Measurements from ENCODE around the gene MEGF8.

Gene MEGF8

DNA sequence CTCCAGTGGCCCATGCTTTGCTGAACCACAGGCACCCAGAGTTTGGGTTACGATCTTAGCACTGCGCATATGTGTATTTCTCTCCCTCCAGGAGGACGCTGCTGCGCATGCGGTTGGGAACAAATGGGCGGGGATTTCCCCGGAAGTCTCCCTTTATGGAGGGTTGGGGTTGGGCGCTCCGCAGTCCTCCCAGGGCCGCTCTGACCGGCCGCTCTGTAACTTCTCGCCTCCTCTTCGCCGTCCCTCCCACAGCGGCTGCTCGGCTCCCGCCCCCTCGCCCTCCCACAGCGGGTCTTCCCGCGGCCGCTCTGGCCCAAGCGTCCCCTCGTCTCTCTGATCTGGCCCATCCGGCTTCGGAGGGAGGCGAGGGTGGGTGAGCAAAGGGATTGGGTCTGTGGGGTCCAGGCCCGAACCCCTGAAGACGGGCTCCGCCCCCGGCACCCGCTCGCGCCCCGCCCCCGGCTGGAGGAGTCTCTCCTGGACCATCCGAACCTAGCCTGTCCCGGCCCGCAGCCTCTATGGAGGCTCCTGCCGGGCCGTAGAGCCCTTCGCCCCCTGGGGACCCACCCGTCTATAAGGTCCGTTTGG lies at the start of gene MEGF8:
TSS of gene MEGF8 (plus strand) at position 328 of the 588 bp plus-strand sequence. CDS start 609 bp downstream, outside the sequence.
- peak; percentile 99 for DNase-seq

DNA sequence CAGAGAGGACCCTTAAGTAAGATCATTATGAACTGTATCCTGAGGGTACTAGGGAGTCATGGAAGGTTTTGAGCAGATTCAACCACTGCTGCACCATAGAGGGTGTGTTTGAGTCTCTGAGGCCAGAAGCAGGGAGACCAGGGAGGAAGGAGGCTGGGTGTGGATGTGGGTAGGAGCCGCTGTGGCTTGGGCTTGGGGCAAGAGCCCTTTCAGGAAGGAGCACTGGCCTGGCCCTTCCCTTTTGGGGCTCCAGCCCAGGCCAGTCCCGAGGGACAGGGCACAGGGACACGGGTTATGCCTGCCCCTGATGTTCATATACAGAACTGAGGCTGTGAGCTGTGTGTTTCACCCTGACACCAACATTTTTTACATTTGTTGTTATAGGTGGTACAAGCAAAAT lies 49.2 kb upstream of the MEGF8 start:
- DNase-seq: no peak

GRCh38 chr19:42276821-42277220 lies 48.6 kb upstream of the MEGF8 start:
- no peak for DNase-seq

DNA sequence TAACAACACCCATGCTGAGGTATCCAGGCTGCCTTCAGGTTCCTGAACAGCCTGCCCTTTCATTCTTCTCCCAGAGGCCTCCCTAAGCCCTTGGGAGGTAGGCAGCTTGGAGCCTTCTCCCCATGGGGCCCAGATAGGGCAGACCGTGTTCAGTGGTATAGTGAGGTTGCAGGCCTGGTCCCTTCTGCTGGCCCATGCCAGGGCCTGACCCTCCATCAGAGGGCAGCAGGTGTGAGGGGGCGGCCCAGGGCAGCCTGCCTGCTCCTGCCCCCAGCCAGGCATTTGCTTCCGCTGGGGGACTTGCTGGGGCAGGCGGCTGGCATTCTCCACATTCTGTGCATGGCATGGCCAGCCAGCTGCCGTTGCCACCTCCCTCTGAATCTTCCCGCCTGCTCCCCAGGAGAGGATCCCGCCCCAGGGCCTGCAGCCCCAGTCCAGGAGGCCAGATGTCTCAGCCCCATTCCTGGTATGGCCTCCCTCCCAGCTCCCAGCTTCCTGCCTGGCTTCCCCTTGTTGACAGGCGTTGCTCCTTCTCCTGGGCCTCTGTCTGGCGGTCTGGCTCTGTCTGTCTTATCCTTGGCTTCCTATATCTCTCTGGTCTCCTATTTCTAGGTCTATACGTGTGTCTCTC lies 47.5 kb upstream of the MEGF8 start:
- peak; percentile 71 for DNase-seq

GRCh38 chr19:42278452-42279154 lies 46.8 kb upstream of the MEGF8 start:
- DNase-seq: no peak

- DNase-seq: no peak
Measured at GRCh38 chr19:42279155-42279901, 46.1 kb upstream of the MEGF8 start.

DNA sequence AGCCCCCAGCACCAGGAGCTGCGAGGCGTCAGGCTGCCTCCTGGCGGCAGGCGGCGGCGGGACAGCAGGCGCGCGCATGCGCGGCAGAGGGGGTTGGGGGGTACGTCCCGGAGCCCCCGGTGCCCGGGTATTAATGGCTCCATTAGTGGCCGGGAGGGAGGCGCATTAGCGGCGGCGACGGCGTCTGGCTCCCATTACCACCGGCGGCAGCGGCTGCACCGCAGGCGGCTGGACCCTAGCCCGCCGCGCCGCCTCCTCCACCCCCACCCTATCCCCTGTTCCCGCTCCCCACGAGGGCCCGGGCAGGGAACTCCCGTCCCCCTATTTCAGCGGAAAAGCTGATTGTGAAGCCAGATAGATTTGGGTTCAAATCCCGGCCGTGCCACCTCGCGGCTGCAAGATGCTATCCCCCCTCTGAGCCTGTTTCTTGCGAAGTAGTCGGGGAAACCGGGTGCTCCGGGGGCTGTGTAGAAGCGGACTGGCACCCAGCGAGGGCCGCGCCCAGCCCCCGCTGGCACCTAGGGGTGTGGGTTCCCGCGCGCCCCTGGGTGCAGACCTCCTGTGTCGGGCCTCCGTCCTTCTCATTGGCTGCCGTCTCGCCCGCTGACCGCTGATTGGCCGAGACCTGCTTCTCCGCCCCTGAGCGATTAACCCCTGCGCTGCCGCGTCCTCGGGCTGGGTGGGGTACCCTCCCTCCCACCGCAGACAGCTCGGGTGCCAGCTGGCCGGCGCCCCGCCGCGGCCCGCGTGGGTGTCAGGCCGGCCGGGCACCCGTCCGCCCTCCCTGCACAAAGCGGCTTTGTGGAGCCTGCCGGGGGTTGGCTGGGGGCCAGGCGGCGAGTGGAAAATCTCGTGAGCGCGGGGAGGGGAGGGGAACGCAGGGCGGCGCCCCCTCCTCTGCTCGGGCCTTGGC lies 45.3 kb upstream of the MEGF8 start:
- DNase-seq: peak; percentile 93

DNA sequence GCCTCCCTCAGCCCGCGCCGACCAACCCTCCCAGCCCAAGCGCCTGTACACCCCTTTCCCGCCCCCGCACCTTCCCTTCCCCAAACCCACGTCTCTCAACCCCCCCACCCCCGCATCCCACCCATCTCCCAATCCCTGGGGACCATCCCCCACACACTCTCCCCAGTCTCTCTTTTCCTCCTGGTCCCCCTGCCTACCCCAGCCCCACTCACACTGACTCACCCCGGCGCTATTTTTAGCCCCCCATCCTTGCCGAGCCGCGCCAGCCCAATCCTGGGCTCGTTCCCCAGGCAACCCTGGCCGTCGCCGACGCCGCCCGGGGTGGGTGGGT lies 44.7 kb upstream of the MEGF8 start:
- peak; percentile 67 for DNase-seq

DNA sequence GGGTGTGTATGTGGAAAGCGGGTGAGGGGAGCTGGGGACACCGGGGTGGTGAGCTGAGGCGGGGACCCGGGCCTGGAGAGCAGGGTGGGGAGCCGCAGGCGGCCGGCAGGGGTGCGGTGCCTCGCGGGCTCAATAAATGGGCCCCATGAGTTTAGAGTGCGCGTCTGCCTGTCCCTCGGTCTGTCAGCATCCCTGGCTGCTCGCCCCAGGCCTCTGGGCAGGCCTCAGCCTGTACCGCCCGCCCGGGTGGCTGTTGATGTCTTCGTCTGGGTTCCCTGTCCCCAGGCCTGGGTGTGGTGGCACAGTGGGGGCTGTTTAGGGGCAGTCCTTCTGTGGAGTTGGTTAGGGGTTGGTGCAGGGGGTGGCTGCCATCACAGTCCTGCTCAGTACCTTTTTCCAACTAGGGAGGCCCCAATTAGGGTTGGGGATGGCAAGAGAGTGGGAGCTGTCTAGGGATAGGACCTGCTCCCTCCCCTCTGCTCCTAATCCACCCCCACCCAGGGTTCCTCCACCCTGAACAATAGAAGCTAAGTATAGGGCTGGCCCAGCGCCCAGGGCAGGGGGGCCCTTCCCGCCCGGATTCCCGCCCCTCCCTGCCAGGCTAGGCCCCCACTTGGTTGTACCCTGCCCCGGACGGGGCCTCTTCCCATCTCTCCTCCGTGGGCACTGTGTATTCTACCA lies 44.1 kb upstream of the MEGF8 start:
- peak; percentile 77 for DNase-seq

GRCh38 chr19:42281827-42282762 lies 43.3 kb upstream of the MEGF8 start:
- DNase-seq: peak; percentile 36

GRCh38 chr19:42282819-42283187 lies 42.6 kb upstream of the MEGF8 start:
- no peak for DNase-seq

GRCh38 chr19:42283188-42284065 lies 42.0 kb upstream of the MEGF8 start:
- DNase-seq: peak; percentile 89

GRCh38 chr19:42284066-42284501 lies 41.4 kb upstream of the MEGF8 start:
- DNase-seq: peak; percentile 54

GRCh38 chr19:42284591-42285341 lies 40.7 kb upstream of the MEGF8 start:
- peak; percentile 13 for DNase-seq

GRCh38 chr19:42285541-42285941 lies 39.9 kb upstream of the MEGF8 start:
- DNase-seq: no peak

DNA sequence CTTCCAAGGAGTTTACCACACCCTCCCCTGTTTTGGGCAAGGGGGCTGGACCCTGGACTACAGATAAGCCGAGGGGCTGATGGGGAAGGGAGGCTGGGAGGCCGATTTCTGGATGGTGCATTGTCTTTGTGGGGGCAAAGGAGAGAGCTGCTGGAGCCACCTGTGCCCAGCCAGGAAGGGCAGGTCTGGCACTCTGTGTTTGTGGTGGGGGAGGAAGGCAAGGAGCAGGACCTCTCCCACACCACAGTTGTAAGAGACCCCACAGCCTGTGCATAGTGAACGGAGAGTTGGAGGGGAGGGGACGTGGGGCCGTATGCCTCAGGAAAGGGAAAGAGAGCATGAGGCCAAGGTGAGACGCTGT lies 39.5 kb upstream of the MEGF8 start:
- DNase-seq: no peak

- no peak for DNase-seq
Measured at GRCh38 chr19:42286349-42287016, 39.0 kb upstream of the MEGF8 start.

GRCh38 chr19:42287017-42287826 lies 38.2 kb upstream of the MEGF8 start:
- no peak for DNase-seq

Data from NCI-H1694 treated with DMSO at 0.1 percent for 48 hours (cell line).